CD4-positive, alpha-beta T cell treated with Interleukin-1 beta for 1 hour (primary cell): ENCODE results near the gene STRADA.

Experiments used
- DNase-seq, 2 donors: peaks; one replicate each; pipeline ENCODE4 v3.0.0-alpha.2; 2020 to 2022

Gene STRADA

GRCh38 chr17:63700528-63701455 is 40.8 kb downstream of the STRADA start:
- DNase-seq: peak; percentile 55 to 59

GRCh38 chr17:63699638-63700527 is 41.7 kb downstream of the STRADA start, which contains the start of gene LIMD2:
Gene LIMD2 (minus strand): TSS chr17:63700125. CDS start chr17:63699298, 827 bp downstream.
- peak; percentile 90 for DNase-seq

- DNase-seq: peak; percentile 92 to 95
These were observed 42.5 kb downstream of the STRADA start for GRCh38 chr17:63698886-63699637.

GRCh38 chr17:63698381-63698885 is 43.2 kb downstream of the STRADA start:
- no peak for DNase-seq

- DNase-seq: peak; percentile 89 to 90
These were observed 44.0 kb downstream of the STRADA start for GRCh38 chr17:63697341-63698286.

GRCh38 chr17:63696381-63696961 is 45.1 kb downstream of the STRADA start:
- peak; percentile 62 to 65 for DNase-seq

- DNase-seq: peak in 1 of 2 donors; percentile 21
These were observed 45.7 kb downstream of the STRADA start for GRCh38 chr17:63695889-63696288.

- peak in 1 of 2 donors; percentile 22 for DNase-seq
These were observed 46.4 kb downstream of the STRADA start for GRCh38 chr17:63694950-63695773.

GRCh38 chr17:63694229-63694949 is 47.2 kb downstream of the STRADA start:
- DNase-seq: peak; percentile 18 to 40

- no peak for DNase-seq
These were observed 48.0 kb downstream of the STRADA start for GRCh38 chr17:63693411-63694113.

- DNase-seq: no peak
These were observed 49.3 kb downstream of the STRADA start for GRCh38 chr17:63692195-63692816.

- no peak for DNase-seq
These were observed 52.1 kb downstream of the STRADA start for GRCh38 chr17:63689479-63689878.

GRCh38 chr17:63688396-63689020 is 53.1 kb downstream of the STRADA start:
- no peak for DNase-seq

GRCh38 chr17:63686138-63686685 is 55.4 kb downstream of the STRADA start:
- DNase-seq: no peak

GRCh38 chr17:63685578-63685977 is 56.0 kb downstream of the STRADA start:
- DNase-seq: no peak

- no peak for DNase-seq
These were observed 56.6 kb downstream of the STRADA start for GRCh38 chr17:63685041-63685440.

GRCh38 chr17:63682981-63683380 is 58.6 kb downstream of the STRADA start:
- DNase-seq: no peak
